HCT116 (cell line): Measurements from ENCODE around the gene STAC. TPM values are rescaled to one million over a fixed set of nuclear protein-coding genes. Genes with fewer than 3 reads are reported as not detected.

Experiments
- ATAC-seq: fragments of 200-7000 bp; cut with Tn5 transposase; 2 replicates; pipeline ENCODE4 v1.9.1; 2020; ENCODE audit warnings: mild to moderate bottlenecking, moderate library complexity
- BruUV-seq: library from RNA; stranded (reverse); fragments of 400-500 nt; replicated peaks from 2 replicates; lab custom pipeline; 2021; lab: Mats Ljungman, UMichigan
- CTCF ChIA-PET: fragments of 300-600 bp; sonication (Branson Sonifier 250); formaldehyde crosslinking; loops from one replicate; lab custom pipeline; 2021; ENCODE audit warnings: antibody characterized with exemption; lab: Charles Lee
- POLR2A ChIA-PET: fragments of 300-600, 350-600 bp; sonication (Branson Sonifier 250); formaldehyde crosslinking; loops from one replicate; lab custom pipeline; 2021; ENCODE audit warnings: antibody characterized with exemption; lab: Charles Lee
- RAD21 ChIA-PET, 2 experiments: fragments of 300-600 bp; sonication (Branson Sonifier 250); formaldehyde crosslinking; loops; one replicate each; lab custom pipeline; 2023; ENCODE audit warnings: low total read pairs in 2 of 2; ENCODE audit not compliant: uncharacterized antibody in 2 of 2, unreplicated experiment in 2 of 2, low non-redundant PET in 1 of 2; lab: Charles Lee
- DNase-seq: peaks from one replicate; pipeline ENCODE4 v3.0.0-alpha.2; 2010; ENCODE audit warnings: low read depth, low spot score
- H2AFZ ChIP-seq: fragments of 200-600 bp; shearing (Covaris generic), sonication (generic); 2 replicates; pipeline ENCODE4 v1.6.1; 2017; ENCODE audit warnings: low read depth, mixed run types, mixed read lengths, antibody characterized with exemption, low read length; ENCODE audit not compliant: poor library complexity, severe bottlenecking
- H3K27ac ChIP-seq: 2 replicates; pipeline ENCODE4 v1.5.1; 2012; ENCODE audit warnings: low read depth, low read length
- H3K27me3 ChIP-seq: fragments of 200-600 bp; sonication (generic); 2 replicates; pipeline ENCODE4 v1.6.1; 2016; ENCODE audit warnings: mixed run types, low read length, mixed read lengths; ENCODE audit not compliant: insufficient read depth
- H3K36me3 ChIP-seq, 2 experiments: fragments of 200-500 bp in 1 of 2; fragments of 200-600 bp in 1 of 2; sonication (Bioruptor generic) in 1 of 2; sonication (generic) in 1 of 2; 2 replicates each; pipeline versions ENCODE4 v1.5.1 to v1.6.1; 2014 to 2016; ENCODE audit warnings: low read length in 2 of 2, inconsistent platforms in 1 of 2, mixed read lengths in 1 of 2, mixed run types in 1 of 2; ENCODE audit not compliant: insufficient read depth in 2 of 2, control insufficient read depth in 1 of 2
- H3K4me1 ChIP-seq, 2 experiments: fragments of 200-600 bp in 1 of 2; sonication (generic) in 1 of 2; 2 replicates each; pipeline versions ENCODE4 v1.5.1 to v1.6.1; 2012 to 2017; ENCODE audit warnings: low read length in 2 of 2, inconsistent platforms in 1 of 2, mild to moderate bottlenecking in 1 of 2, mixed read lengths in 1 of 2, mixed run types in 1 of 2, moderate library complexity in 1 of 2; ENCODE audit not compliant: insufficient read depth in 2 of 2, control insufficient read depth in 1 of 2
- H3K4me2 ChIP-seq: fragments of 200-600 bp; sonication (generic); 2 replicates; pipeline ENCODE4 v1.6.1; 2017; ENCODE audit warnings: mixed run types, low read length, mixed read lengths
- H3K4me3 ChIP-seq, 2 experiments: fragments of 200-600 bp in 1 of 2; sonication (generic) in 1 of 2; replicated peaks in 1 of 2; 2 replicates each; pipeline ENCODE4 v1.5.1; 2011 to 2016; ENCODE audit warnings: low read length in 2 of 2, control low read depth in 1 of 2, low read depth in 1 of 2, mild to moderate bottlenecking in 1 of 2, mixed read lengths in 1 of 2, mixed run types in 1 of 2
- H3K79me2 ChIP-seq: fragments of 200-600 bp; sonication (generic); 2 replicates; pipeline ENCODE4 v1.6.1; 2017; ENCODE audit warnings: mild to moderate bottlenecking, mixed run types, low read length, moderate library complexity, mixed read lengths; ENCODE audit not compliant: insufficient read depth
- H3K9ac ChIP-seq: fragments of 200-600 bp; sonication (generic); 2 replicates; pipeline ENCODE4 v1.6.1; 2016; ENCODE audit warnings: low read length, mixed read lengths
- H3K9me2 ChIP-seq: fragments of 200-600 bp; sonication (generic), shearing (Covaris generic); 2 replicates; pipeline ENCODE4 v1.6.1; 2017; ENCODE audit warnings: mixed run types, mild to moderate bottlenecking, moderate library complexity; ENCODE audit not compliant: insufficient read depth
- H3K9me3 ChIP-seq, 2 experiments: fragments of 200-500 bp in 1 of 2; fragments of 200-600 bp in 1 of 2; sonication (Bioruptor generic) in 1 of 2; sonication (generic) in 1 of 2; 2 replicates each; pipeline ENCODE4 v1.6.1; 2014 to 2017; ENCODE audit warnings: low read length in 2 of 2, mixed read lengths in 2 of 2, inconsistent platforms in 1 of 2, low read depth in 1 of 2, mild to moderate bottlenecking in 1 of 2, mixed run types in 1 of 2, moderate library complexity in 1 of 2; ENCODE audit not compliant: control insufficient read depth in 1 of 2, insufficient read depth in 1 of 2
- H4K20me1 ChIP-seq: fragments of 200-600 bp; sonication (generic), shearing (Covaris generic); 2 replicates; pipeline ENCODE4 v1.6.1; 2017; ENCODE audit warnings: mixed run types, mild to moderate bottlenecking, moderate library complexity; ENCODE audit not compliant: insufficient read depth
- CBX3 ChIP-seq: IDR thresholded peaks from 2 replicates; pipeline ENCODE4 v1.6.1; 2012; ENCODE audit warnings: low read depth
- CEBPB ChIP-seq: IDR thresholded peaks from 2 replicates; pipeline ENCODE4 v1.6.1; 2012; ENCODE audit warnings: low read depth
- EGR1 ChIP-seq: IDR thresholded peaks from 2 replicates; pipeline ENCODE4 v1.6.1; 2012; ENCODE audit warnings: low read depth
- ELF1 ChIP-seq: IDR thresholded peaks from 2 replicates; pipeline ENCODE4 v1.6.1; 2012; ENCODE audit warnings: low read depth, borderline replicate concordance
- EZH2phosphoT487 ChIP-seq: fragments of 200-600 bp; IDR thresholded peaks from 2 replicates; pipeline ENCODE4 v1.6.1; 2018; ENCODE audit warnings: antibody characterized with exemption, borderline replicate concordance
- FOSL1 ChIP-seq: IDR thresholded peaks from 2 replicates; pipeline ENCODE4 v1.6.1; 2012; ENCODE audit warnings: low read depth
- JUND ChIP-seq: IDR thresholded peaks from 2 replicates; pipeline ENCODE4 v1.6.1; 2012
- POLR2A ChIP-seq: IDR thresholded peaks from 2 replicates; pipeline ENCODE4 v1.7.0; 2011; ENCODE audit warnings: borderline replicate concordance; ENCODE audit not compliant: insufficient read depth, insufficient read length; ENCODE audit errors: extremely low read depth
- POLR2AphosphoS5 ChIP-seq: IDR thresholded peaks from 2 replicates; pipeline ENCODE4 v1.6.1; 2011; ENCODE audit warnings: mild to moderate bottlenecking, low read depth, low read length, moderate library complexity
- SIN3A ChIP-seq: IDR thresholded peaks from 2 replicates; pipeline ENCODE4 v1.6.1; 2012; ENCODE audit warnings: low read depth
- SP1 ChIP-seq: IDR thresholded peaks from 2 replicates; pipeline ENCODE4 v1.6.1; 2012; ENCODE audit warnings: low read depth
- SRF ChIP-seq: IDR thresholded peaks from 2 replicates; pipeline ENCODE4 v1.6.1; 2012; ENCODE audit warnings: low read depth
- YY1 ChIP-seq: IDR thresholded peaks from 2 replicates; pipeline ENCODE4 v1.6.1; 2011; ENCODE audit warnings: low read length, low read depth, moderate library complexity, mild to moderate bottlenecking; ENCODE audit not compliant: insufficient replicate concordance; ENCODE audit errors: extremely low read depth
- ZNF274 ChIP-seq: fragments of 200-500 bp; sonication (Bioruptor generic); IDR thresholded peaks from 2 replicates; pipeline ENCODE4 v1.6.1; 2014; ENCODE audit warnings: mild to moderate bottlenecking, low read depth, low read length, inconsistent platforms
- intact Hi-C: fragments of 100-400 bp; cut with micrococcal nuclease; formaldehyde crosslinking; loops from 2 replicates; pipeline ENCODE4 v1.10.0; 2022
- total RNA-seq: library from RNA; stranded (reverse); gene quantifications from one replicate; pipeline ENCODE4 v1.2.1, GENCODE V29; 2021; ENCODE audit not compliant: unreplicated experiment
- TF ChIP-seq, protein P1 (sequence below): IDR thresholded peaks from 2 replicates; pipeline ENCODE4 v1.6.1; 2012
- TF ChIP-seq, protein P2 (sequence below), 3 experiments: fragments of 200-600 bp in 1 of 3; sonication (generic) in 1 of 3; IDR thresholded peaks in 2 of 3; conservative IDR thresholded peaks in 1 of 3; 2 replicates each; pipeline ENCODE4 v1.5.1; 2012 to 2017; ENCODE audit warnings: low read depth in 2 of 3, low read length in 2 of 3, antibody characterized with exemption in 1 of 3, borderline replicate concordance in 1 of 3, control low read depth in 1 of 3, mild to moderate bottlenecking in 1 of 3, mixed read lengths in 1 of 3, mixed run types in 1 of 3, moderate library complexity in 1 of 3; ENCODE audit not compliant: insufficient read depth in 1 of 3

Gene STAC
- total RNA-seq, 1 experiment from 2014 or later = not detected

DNA sequence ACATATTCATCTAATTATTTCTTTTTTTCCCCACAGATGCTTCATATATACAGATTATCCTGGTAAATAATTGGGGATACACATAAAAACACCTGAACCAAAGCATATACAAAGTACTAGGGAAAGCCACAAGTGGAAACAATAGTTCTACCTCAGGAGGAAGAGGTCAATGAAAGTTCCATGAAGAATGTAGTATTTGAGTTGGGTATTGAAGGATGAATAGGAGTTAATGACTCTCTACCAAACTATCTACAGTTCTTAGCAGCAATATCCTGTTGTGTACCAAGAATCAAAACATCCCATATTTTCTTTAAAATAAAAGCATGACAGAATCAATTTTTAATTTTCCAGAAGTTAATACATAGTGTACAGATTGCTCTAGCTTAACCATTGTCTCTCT, 78.9 kb downstream of the STAC start:
- no peaks in the 10 kb centered on the region for H3K36me3 ChIP-seq
- H3K4me3 ChIP-seq = no peak overlapping the region
- no peaks in the 10 kb centered on the region for H4K20me1 ChIP-seq
- RAD21 ChIA-PET = no interaction called here
- H3K79me2 ChIP-seq = no peaks in the 10 kb centered on the region
- POLR2A ChIA-PET = no interaction called here
- intact Hi-C loops = no loop called here
- CTCF ChIA-PET = no interaction called here
- no peak overlapping the region for H3K4me2 ChIP-seq
- no peak for ATAC-seq
- no peak overlapping the region for H3K27ac ChIP-seq
- no peak overlapping the region for H2AFZ ChIP-seq
- no peaks in the 10 kb centered on the region for H3K4me1 ChIP-seq
- no peak overlapping the region for H3K9ac ChIP-seq
- no peak for DNase-seq
- no peaks in the 10 kb centered on the region for H3K9me3 ChIP-seq
- no peaks in the 10 kb centered on the region for H3K9me2 ChIP-seq
- TF ChIP-seq, protein P1, sequence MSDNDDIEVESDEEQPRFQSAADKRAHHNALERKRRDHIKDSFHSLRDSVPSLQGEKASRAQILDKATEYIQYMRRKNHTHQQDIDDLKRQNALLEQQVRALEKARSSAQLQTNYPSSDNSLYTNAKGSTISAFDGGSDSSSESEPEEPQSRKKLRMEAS = no peak
- TF ChIP-seq CEBPB = no peak
- TF ChIP-seq ELF1 = no peak
- no peak for TF ChIP-seq SIN3A
- no peak for TF ChIP-seq POLR2AphosphoS5
- no peak for TF ChIP-seq EGR1
- TF ChIP-seq ZNF274 = no peak
- no peak for TF ChIP-seq SRF
- no peak for TF ChIP-seq FOSL1
- no peak for TF ChIP-seq JUND
- no peak for TF ChIP-seq YY1
- no peak for TF ChIP-seq EZH2phosphoT487
- TF ChIP-seq POLR2A = no peak
- no peak for TF ChIP-seq CBX3
- TF ChIP-seq, protein P2, sequence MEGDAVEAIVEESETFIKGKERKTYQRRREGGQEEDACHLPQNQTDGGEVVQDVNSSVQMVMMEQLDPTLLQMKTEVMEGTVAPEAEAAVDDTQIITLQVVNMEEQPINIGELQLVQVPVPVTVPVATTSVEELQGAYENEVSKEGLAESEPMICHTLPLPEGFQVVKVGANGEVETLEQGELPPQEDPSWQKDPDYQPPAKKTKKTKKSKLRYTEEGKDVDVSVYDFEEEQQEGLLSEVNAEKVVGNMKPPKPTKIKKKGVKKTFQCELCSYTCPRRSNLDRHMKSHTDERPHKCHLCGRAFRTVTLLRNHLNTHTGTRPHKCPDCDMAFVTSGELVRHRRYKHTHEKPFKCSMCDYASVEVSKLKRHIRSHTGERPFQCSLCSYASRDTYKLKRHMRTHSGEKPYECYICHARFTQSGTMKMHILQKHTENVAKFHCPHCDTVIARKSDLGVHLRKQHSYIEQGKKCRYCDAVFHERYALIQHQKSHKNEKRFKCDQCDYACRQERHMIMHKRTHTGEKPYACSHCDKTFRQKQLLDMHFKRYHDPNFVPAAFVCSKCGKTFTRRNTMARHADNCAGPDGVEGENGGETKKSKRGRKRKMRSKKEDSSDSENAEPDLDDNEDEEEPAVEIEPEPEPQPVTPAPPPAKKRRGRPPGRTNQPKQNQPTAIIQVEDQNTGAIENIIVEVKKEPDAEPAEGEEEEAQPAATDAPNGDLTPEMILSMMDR (IDR thresholded peaks at IDR 0.05 in 2 of 3, conservative IDR thresholded peaks at IDR 0.05 in 1 of 3; ENCODE audit: borderline replicate concordance in 1 of 3, insufficient read depth in 1 of 3, low read depth in 2 of 3, low read length in 2 of 3) = no peak
- TF ChIP-seq SP1 = no peak
- no TSS peak for BruUV-seq
- no peaks in the 10 kb centered on the region for H3K27me3 ChIP-seq
